AML-193 (cell line): ENCODE data around the gene GSN.

Experiments used
- DNase-seq, 2 experiments: peaks; one replicate each; lab custom pipeline; 2025; lab: John Stamatoyannopoulos, UW

GSN gene

DNA sequence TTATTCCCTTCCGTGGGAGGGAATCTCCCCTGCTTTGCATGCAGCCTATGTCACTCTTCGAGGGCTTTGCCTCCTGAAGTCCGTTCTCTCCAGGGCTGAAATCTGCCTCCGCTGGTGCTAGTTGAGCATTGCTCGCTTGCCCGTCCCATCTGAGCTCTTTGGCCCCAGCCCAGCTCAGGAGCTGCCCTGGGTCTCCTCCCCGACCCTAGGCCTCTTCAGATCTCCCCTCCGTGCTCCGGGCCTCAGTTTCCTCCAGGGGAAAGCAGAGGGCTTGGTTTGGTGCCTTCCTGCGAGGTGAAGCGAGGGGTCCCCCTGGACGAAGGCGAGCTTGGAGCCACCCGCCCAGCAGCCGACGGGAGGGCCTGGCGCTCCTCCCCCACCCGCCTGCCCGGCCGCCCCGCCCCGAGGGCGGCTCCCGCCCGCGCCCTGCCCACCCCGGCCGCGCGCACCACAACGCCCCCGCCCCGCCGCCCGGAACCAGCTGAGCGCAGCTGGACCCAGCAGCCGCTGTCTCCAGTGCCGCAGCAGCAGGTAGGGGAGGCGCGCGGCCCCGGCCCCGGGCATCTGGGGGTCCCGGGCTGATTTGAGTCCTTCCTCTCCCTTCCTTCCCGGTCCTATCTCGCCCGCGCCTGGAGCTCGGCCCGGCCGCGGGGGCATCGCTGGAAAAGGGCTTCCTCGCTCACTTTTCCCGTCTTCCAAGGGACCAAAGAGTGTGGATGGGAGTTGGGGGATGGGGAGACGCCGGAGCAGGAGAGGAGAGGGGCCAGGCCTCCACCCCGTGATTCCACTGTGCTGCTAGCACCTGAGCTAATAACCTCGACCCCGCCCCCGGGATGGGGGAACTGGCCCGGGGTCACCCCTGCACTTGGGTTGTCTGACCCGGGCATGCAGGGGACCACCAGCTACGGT is at the start of gene GSN:
Gene GSN (plus strand): TSS at position 474 of the 909 bp plus-strand sequence. CDS start 33,810 bp downstream, outside the sequence.
- DNase-seq: peak; percentile 24 to 31

DNA sequence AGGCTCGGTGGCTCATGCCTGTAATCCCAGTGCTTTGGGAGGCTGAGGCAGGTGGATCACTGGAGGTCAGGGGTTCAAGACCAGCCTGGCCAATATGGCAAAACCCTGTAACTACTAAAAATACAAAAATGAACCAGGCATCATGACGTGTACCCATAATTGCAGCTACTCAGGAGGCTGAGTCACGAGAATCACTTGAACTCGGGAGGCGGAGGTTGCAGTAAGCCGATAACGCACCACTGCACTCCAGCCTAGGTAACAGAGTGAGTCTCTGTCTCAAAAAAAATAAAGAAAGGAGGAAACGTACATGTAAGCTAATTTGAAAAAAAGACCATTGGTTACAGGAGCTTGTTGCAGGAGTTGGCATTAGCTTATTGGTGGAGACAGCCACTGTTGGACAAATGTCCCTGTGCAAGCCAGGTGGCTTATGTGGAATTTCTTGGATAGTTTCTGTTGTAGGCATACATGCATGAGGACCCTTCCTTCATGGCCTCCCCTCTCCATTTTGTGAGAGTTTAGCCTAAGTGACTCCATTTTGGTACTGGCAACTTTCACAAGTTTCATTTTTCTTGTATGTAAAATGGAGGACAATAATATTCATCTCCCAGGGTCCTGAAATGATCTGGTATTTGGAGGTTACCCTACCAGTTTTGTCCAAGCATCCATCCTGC is 49.5 kb upstream of the GSN start:
- DNase-seq: no peak

DNA sequence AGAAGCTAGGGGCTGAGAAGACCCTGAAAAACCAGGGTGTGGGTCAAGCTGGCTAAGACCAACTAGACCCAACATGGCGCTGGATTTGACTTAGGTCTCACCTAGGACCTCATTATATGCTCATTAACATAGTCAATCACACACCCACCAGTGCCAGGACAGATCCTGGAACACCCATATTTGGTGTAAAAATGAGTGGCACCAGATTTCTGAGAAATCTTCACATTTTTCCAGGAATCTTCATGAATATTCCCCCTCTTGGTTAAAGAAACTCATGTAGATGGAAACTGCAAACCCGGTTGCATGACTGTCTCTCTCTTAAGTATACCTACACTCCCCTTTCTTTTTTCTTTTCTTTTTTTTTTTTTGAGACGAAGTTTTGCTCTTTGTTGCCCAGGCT is 48.4 kb upstream of the GSN start:
- no peak for DNase-seq

DNA sequence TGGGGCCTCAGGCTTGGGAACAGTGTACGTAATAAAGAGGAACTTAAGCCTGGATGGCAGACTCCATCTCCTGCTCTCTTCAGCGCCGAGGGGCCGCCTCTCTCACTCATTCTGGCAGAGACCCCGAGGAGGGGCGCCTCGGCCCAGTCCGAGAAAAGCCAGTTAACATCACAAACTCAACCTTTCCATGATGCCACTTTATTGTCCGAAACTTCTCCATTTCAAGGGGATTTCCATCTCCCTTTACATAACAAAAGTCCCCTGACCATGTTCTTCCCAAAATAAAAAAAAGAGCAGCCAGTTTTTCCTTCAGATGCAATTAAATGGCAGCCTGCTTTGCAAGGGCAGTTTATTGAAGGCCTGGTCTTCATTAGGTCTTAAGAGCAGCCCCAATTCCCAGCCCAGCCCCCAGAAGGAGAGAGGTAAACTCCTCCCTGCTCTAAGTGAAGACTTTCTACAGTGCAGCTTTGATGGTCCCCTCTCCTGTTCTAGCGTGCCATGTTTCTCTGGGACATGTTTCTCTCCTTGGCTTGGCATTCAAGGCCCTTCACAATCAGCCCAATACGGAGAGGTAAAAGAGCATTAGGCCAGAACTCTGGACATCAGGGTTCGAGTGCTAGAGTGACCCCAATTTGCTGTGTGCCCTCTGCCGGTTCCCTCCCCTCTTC is 46.8 kb upstream of the GSN start:
- DNase-seq: no peak

DNA sequence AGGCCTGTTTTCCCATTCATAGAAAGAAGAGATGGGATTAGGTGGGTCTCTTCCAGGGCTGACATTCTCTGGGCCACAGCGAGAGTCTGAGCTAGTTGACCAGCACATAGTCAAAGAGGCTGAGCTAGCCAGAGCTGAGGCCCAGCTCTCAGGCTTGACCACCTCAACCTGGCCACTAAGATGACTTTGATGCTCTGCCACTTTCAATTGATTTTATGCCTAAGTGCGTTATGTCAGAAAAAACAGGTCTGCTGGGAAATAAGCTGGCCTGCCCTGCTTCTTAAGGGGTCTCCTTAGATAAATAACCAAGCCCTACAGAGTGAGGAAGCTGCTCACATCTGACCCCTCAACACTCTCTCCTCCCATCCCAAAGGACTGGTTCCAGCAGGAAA is 46.3 kb upstream of the GSN start:
- DNase-seq: no peak

DNA sequence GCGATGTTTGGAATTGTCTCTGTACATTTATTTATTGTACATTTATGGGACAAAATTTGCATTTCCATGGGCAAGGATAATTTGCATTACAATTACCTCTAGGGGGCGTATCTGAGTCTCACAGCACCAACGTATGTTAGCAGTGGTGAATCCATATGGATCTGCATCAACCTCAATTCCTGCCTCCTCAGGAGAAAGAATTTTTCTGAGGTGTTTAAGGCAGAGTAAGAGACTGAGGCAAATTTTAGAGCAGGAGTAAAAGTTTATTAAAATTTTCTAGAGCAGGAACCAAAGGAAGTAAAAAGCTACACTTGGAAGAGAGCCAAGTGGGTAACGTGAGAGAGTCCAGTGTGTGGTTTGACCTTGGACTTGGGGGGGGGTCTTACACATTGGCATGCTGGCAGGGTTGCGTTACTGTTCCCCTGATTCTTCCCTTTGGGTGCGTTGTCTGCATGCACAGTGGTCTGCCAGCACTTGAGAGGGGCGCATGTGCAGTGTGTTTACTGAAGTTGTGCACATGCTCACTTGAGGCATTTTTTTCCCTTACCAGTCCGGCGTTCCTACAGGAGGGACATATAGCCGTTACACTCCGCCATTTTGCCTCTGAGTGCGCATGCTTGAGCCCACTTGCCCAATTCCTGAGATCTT is 45.3 kb upstream of the GSN start:
- DNase-seq: peak; percentile 48 to 62

DNA sequence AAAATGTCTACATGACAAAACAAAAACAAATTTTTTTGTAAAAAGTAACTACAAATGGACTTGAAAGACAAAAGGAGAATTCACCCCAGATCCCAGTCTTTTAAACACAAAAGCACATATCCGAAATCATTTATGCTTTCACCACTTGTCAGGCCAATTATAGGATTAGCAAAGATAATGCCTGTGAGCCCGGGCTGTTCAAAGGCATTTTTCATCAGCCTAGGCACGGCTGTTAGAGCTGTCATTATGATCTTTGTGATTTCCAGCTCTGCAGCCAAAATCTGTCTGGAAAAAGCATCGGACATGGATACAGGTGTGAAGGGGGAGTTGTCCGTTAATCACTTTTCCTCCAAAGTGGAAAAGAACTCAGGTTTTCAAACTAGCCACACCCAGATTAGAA is 42.7 kb upstream of the GSN start:
- no peak for DNase-seq

DNA sequence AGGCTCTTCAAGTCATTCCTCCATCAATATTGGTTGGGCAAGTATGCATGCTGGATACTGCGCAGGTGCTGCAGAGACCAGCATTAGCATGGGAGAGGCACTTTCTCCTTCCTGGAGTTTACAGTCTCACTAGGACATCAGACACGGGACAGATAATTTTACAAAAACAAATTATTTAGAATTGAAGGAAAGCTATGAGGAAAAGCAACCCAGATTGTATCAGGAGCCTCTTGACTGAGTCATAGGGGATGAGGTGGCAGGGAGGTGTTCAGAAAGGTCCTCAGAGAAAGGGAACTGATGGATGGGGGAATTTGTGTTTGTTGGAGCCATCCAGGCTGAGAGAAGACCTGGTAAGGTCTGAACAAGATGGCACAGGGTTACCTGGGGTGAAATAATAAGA is 41.8 kb upstream of the GSN start:
- no peak for DNase-seq

DNA sequence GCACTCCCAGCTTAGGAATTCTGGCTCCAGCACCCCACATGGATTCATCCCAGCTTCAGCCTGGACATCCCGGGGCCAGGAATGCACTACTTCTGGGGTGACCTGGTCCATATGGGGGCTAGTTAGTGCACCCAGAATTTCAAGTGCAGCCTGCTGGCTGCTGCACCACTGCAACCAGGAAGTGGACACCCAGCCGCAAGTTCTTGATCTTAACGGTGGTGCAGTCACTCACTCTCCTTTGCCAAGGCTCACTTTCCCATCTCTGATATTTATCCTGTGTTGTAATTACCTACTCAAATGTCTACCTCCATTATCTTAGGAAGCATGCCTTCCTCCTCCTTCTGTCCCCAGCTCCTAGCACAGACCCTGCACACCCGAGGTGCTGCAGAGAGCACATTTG is 40.1 kb upstream of the GSN start:
- DNase-seq: peak in 1 of 2 experiments; percentile 14

DNA sequence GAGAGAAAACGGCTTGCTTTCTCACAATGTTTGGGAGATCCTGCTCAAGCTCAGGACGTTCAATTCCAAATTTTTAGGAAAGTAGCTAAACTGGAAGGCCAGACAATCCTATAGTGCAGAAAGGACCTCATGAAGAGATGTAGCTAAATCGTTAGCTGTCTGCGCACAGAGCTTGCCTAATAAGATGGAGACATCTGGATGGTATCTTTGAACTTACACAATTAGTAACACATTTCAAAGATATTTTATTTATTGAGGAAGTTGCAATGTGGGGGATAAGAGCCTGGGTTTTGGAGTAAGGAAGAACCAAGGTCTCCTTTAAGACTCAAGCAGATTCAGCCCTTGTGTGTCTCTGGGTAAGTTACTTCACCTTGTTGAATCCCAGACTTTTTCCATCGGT is 37.7 kb upstream of the GSN start:
- peak; percentile 36 to 49 for DNase-seq

DNA sequence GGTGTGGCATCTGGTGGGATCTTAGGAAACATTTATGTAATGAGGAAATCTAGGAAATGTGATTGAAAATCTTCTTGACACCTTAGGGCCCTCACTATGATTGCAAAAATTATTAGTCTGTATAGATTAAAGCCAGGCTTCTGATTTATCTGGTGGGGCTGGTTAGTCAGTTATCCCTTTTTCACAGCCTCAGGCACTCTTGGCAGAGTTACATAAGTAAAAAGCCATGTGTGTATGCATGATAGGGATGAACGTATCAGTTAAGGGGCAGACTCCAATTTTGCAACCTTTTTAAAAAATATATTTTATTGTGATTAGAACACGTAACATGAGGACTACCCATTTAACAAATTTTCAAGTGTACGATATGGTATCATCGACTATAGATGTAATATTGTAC is 35.7 kb upstream of the GSN start:
- no peak for DNase-seq

DNA sequence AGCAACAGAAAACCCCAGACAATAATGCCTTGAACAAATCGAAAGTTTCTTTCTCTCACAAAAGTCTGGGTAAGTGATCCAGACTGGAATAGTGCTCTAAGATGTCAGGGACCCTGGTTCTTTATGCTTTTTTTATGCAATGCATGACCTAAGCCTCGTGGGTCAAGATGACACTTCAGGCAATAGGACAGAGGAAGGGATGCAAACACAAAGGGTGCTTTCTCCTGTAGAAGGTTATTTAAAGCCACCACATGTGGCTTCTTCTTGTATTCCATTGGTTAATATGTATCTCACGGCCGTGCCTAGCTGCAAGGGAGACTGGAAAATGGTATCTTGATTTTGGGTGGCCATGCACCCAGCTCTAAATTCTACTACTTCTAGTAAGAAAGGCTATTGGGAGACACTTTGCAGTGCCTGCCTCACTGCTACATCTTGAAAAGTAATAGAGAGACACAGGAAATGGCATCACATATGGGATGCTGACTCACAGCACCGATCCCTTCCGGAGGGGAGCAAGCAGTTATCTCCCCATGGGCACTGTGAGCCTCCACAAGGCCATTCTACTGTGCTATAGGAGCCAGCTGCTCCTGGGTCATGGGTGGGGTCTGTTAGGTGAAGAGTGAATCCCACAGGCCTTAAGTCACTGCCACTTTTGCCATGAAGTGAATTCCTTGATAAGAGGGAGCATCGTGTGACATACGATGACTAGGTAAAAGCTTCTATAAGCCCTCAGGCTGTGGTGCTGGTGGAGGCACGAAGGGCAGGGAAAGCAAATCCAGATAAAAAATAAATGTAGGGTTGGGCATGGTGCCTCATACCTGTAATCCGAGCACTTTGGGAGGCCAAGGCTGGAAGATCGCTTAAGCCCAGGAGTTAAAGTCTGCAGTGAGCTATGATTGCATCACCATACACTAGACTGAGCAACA is 33.8 kb upstream of the GSN start:
- DNase-seq: peak; percentile 67 to 74

DNA sequence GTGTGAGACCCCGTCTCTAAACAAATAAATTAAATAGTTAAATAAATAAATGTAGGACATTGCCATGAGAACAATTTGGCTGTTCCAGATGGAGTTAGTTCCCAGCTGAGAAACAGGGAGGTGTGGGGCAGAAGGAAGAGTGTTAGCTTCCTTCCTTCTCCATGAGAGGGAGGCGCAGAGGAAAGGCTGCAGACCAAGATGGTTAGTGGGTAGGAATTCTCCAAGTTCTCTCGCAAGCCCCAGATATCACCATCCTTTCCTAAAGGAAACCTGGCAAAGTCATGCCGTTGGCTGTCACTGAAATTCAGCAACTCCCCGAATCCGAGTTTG is 33.2 kb upstream of the GSN start:
- no peak for DNase-seq

DNA sequence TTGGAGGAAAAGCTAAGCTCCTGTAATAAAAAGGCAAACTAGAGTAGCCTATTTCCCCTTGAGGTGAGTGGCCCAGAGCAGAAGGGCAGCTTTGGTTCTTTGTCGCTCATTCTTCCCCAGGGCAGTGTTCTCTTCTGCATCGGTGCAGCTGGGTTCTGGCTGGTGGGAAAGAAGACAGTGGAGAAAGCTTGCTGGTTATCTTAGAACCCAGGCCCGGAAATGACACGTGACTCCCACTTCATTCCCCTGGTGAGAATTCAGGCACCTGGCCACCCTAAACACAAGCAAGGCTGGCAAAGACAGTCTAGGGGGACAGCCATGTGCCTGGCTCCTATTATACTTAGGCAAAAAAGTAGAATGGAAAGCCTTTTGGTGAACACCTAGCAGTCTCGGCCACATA is 32.5 kb upstream of the GSN start:
- no peak for DNase-seq

DNA sequence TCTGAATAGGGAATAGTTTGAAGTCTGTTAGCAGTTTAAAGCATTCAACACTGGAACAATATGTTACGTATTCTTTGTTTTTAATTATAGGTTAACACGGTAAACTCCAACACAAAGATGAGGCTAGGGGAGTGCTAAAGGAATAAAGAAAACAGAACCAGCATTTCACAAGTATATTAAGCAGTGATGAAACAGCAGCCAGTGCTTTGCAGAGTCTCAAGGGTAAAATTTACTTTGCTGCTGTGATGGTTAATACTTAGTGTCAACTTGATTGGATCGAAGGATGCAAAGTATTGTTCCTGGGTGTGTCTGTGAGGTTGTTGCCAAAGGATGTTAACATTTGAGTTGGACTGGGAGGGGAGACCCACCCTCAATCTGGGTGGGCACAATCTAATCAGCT is 30.0 kb upstream of the GSN start:
- DNase-seq: peak; percentile 21 to 22

DNA sequence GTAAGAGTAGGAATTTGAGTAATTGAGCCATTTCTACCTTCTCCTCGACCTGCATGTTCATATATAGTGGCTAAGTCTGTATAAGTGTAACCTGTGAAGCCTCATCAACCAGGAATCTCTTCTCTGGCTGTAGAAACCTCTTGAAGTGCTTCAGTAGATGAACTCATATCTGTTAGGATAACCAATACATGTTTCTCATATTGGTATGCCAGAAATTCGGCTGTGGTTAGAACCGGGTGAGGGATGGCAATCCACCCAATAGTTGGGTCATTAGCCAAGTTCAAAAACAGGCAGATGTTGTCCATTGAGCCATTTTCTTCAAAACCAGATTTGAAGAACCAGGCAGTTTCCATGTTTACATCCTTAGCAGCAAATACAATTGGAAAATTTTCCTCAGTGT is 28.9 kb upstream of the GSN start:
- DNase-seq: no peak

DNA sequence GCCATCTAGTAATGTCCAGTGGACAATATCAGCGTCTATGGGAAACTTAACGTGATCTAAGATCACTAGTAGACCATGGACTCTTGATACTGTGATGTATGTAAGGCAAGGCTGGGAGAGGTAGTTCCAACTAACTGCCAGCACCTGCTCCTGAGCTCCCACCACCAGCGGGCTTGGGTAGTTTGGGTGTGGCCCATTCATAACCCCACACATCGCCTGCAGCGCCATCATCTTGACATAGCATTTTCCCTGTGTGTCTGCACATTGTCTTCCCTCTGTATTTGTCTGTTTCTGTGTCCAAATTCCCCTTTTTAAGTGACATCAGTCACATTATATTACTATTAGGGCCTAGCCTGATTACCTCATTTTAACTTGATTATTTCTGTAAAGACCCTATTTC is 28.1 kb upstream of the GSN start:
- DNase-seq: no peak

DNA sequence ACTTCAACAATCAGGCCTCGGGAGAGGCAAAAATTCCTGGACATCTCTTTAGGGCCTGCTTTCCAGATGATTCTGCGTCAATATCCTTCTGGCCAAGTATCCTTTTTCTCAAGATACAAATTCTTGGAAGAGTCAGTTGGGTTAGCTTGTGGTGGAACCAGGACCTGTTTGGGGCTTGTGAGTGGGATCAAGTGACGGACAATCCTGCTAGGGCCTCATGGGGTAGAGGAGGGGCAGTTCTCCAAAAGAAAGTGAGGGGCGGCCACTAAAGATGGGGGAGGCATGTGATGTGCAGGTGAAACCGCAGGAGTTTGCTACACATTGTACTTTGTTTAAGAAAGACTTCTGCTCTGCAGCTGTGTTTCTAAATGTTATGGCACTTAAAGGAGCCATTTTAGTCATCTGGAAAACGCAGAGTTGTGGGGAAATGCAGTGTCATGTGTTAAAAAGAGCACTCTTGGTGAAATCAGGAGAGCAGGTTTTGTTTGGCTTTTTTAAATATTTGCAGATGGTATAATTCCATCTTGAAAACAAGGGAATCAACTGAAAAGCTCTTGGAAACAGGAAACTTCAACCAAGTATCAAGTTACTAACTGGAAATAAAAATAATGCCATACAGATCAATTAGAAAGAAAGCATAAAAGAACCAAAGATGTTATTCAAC is 27.4 kb upstream of the GSN start:
- DNase-seq: no peak

DNA sequence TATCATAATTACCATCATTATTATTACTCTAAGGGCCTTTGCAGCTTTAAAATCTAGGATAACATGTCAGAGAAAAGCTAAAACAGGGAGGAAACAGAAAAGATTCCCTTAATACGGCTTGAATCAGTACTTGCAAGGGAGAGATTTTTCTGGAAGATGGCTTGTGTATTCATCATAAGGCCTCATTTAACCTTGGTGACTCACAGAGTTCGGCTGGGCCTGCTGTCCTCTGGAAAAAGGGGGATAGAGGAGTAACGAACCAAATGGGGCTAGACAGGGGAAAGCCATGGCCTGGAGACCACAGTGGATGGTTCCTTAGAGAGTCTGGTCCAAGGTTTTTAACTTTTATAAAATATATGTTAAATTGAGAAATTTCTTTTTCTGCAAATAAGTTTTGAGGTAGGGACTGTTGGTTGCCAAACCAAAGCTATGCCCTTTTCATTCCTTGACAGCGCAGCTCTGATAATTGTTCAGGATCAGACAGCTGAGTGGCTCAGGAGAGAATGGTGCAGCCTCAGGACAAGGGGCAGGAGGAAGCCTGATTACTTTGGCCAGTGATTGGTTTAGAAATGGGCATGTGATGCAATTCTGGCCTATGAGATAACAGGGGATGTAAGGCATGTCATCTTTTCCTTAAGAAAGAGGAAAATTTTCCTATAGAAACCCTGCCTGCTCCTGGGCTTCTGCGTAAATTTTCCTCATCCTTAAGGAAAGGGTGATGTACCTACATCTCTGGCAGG is 25.6 kb upstream of the GSN start:
- no peak for DNase-seq

DNA sequence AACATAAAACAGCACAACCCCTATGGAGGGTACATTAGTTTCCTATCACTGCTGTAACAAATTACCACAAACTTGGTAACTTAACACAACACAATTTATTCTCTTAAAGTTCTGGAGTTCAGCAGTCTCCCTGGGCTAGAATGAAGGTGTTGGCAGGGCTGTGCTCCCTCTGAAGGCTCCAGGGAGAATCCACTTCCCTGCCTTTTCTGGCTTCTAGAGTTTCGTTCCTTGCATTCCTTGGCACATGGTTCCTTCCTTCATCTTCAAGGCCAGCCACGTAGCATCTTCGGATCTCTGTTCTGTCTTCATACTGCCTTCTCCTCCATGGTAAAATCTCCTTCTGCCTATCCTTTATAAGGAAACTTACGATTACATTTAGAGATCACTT is 25.0 kb upstream of the GSN start:
- DNase-seq: no peak
